Lower leg skin (tissue), 3 donors: Measurements from ENCODE around the gene SDK1.

Experiments
- POLR2A ChIP-seq, 2 donors: fragments of 450-650 bp; IDR thresholded peaks; one replicate each; pipeline ENCODE4 v1.6.1; 2016 to 2017; ENCODE audit warnings: antibody characterized with exemption in 2 of 2, mild to moderate bottlenecking in 1 of 2, moderate library complexity in 1 of 2
- TF ChIP-seq, protein P1 (sequence below), 3 donors: fragments of 450-650 bp; IDR thresholded peaks; one replicate each; pipeline ENCODE4 v1.5.1; 2016; ENCODE audit warnings: antibody characterized with exemption in 3 of 3, mild to moderate bottlenecking in 3 of 3, moderate library complexity in 2 of 3

DNA sequence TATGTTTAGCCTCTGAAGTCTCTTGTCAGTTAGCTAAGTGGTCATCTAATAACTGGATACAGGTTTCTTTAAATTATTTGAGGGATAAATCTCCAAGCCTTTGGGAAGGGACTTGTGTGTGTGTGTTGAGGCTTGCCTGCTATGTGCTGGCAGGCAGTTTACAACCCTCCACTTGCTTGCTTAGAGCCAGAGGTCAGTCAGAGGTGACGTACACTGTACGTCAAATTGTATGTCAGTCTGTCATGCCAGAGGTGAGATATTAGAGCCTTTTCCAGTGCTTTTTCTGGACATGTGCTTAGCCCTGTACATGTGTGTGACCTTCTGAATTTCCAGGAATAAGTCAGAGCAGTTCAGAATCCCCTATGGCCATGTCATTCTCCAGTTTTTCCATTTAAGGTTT lies 438.9 kb downstream of the SDK1 start:
- TF ChIP-seq POLR2A (IDR thresholded peaks at IDR 0.05), result no peak
- TF ChIP-seq, protein P1, sequence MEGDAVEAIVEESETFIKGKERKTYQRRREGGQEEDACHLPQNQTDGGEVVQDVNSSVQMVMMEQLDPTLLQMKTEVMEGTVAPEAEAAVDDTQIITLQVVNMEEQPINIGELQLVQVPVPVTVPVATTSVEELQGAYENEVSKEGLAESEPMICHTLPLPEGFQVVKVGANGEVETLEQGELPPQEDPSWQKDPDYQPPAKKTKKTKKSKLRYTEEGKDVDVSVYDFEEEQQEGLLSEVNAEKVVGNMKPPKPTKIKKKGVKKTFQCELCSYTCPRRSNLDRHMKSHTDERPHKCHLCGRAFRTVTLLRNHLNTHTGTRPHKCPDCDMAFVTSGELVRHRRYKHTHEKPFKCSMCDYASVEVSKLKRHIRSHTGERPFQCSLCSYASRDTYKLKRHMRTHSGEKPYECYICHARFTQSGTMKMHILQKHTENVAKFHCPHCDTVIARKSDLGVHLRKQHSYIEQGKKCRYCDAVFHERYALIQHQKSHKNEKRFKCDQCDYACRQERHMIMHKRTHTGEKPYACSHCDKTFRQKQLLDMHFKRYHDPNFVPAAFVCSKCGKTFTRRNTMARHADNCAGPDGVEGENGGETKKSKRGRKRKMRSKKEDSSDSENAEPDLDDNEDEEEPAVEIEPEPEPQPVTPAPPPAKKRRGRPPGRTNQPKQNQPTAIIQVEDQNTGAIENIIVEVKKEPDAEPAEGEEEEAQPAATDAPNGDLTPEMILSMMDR (IDR thresholded peaks at IDR 0.05), result no peak
